NCI-H2107 (cell line): ENCODE measurements around the gene NME7.
"Not testable (repeated sequence)": the region's sequence is repeated elsewhere in the genome, so short reads cannot be mapped to it uniquely, and the experiment has no call there.

Experiments used
- DNase-seq: peaks from one replicate; lab custom pipeline; 2025; lab: John Stamatoyannopoulos, UW

The NME7 gene

DNA sequence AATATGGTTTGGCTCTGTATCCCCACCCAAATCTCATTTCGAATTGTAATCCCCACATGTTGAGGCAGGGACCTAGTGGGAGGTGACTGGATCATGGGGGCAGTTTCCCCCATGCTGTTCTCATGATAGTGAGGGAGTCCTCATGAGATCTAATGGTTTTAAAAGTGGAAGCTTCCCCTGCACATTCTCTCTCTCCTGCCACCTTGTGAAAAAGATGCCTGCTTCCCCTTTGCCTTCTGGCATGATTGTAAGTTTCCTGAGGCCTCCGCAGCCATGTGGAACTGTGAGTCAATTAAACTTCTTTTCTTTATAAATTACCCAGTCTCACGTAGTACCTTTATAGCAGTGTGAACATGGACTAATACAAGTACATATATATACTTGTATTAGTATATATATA is 25.5 kb downstream of the NME7 start:
- DNase-seq: not testable (repeated sequence)

DNA sequence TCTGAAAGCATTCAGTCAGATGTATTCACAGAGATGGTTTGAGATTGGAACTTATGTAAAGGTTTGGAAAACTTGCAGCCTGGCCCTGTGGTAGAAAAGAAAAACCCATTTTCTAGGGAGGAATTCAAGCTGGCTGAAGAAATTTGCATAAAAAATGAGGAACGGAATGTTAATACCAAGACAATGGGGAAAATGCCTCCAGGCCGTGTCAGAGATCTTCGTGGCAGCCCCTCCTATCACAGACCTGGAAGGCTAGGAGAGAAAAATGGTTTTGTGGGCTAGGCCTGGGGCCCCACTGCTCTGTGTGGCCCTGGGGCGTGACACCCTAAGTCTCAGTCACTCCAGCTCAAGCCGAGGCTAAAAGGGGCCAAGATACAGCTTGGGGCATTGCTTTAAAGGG is 26.7 kb downstream of the NME7 start:
- DNase-seq: no peak

DNA sequence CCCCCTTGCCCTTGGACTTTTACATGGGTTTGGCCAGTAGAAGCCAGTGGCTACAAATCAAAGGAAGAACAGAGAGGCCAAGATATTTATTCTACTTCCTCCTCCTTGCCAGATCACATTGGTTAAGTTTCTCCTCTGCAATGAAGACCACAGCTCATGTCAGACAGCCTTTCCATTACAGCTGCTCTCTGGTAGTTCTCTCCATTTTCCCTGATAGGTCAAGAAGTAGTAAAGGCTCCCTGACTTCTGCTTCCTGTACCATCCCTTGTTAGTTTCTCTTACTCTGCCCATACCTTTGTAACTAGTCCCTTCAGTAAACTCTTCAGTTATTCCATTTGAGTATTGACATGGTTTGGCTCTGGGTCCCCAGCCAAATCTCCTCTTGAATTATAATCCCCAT is 27.8 kb downstream of the NME7 start:
- no peak for DNase-seq

DNA sequence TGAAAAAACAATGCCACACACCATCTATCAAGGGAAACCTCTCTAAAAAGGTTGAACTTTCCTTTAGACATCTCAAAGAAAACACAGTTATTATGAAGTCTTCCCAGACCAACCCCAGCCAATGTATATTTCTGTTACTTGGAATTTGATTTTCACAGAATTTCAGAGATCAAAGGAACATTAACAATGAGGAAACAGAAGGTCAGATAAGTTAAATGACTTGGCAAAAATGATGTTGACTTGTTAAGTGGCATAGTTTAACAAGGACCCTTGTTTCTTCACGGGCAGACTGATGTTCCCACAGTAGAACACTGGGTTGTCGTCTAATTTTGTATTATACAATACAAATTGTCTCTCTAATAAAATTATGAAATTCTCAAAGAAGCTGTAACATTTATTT is 29.0 kb downstream of the NME7 start:
- DNase-seq: no peak

DNA sequence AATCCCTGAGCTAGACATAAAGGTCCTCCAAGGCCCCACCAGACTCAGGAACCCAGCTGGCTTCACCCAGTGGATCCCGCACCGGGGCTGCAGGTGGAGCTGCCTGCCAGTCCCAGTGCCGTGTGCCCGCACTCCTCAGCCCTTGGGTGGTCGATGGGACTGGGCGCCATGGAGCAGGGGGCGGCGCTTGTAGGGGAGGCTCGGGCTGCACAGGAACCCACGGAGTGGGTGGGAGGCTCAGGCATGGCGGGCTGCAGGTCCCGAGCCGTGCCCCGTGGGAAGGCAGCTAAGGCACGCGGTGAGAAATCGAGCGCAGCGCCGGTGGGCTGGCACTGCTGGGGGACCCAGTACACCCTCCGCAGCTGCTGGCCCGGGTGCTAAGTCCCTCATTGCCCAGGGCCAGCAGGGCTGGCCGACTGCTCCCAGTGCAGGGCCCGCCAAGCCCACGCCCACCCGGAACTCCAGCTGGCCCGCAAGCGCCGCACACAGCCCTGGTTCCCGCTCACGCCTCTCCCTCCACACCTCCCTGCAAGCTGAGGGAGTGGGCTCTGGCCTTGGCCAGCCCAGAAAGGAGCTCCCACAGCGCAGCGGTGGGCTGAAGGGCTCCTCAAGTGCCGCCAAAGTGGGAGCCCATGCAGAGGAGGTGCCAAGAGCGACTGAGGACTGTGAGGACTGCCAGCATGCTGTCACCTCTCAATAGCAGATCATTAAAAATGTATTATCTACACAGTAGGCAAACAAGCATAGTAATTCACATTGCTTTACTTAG is 30.5 kb downstream of the NME7 start:
- not testable (repeated sequence) for DNase-seq

DNA sequence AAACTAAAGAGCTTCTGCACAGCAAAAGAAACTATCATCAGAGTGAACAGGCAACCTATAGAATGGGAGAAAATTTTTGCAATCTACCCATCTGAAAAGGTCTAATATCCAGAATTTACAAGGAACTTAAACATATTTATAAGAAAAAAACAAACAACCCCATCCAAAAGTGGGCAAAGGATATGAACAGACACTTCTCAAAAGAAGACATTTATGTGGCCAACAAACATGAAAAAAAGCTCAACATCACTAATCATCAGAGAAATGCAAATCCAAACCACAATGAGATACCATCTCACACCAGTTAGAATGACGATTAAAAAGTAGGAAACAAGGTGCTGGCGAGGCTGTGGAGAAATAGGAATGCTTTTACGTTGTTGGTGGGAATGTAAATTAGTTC is 32.9 kb downstream of the NME7 start:
- not testable (repeated sequence) for DNase-seq

DNA sequence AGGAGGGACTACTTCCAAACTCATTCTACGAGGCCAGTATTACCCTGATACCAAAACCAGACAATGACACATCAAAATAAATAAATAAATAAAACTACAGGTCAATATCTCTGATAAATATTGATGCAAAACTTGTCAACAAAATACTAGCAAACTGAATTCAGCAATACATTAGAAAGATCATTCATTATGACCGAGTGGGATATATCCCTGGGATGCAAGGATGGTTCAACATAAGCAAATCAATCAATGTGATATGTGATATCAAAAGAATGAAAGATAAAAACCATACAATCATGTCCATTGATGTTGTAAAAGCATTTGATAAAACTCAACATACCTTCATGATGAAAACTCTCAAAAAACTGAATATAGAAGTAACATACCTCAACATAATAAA is 36.7 kb downstream of the NME7 start:
- DNase-seq: no peak

DNA sequence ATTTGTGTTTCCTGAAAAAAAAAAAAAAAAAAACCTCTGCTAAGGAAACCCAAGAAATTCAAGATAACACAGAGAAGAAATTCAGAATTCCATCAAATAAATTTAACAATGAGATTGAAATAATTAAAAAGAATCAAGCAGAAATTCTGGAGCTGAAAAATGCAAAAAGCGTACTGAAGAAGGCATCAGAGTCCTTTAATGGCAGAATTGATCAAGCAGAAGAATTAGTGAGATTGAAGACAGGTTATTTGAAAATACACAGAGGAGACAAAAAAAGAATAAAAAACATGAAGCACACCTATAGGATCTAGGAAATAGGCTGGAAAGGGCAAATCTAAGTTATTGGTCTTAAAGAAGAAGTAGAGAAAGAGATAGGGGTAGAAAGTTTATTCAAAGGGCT is 38.2 kb downstream of the NME7 start:
- no peak for DNase-seq

DNA sequence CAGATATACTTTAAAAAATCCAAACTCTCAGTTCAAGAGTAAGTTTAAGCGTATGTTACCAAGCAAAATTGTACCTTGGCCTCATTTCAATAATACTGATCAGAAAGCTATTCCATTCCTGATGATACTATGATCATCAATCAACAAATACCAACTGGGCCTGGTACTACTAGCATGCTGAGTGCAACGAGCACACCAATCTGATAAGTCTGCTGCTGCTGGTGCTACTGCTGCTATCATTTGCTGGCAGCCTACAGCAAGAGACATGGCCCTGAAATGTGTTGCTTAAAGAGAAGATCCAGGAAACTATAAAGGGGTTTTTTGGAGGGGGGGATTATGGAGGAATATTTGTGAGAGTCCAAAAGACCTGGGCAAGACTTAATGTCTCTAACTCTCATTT is 39.7 kb downstream of the NME7 start:
- no peak for DNase-seq

DNA sequence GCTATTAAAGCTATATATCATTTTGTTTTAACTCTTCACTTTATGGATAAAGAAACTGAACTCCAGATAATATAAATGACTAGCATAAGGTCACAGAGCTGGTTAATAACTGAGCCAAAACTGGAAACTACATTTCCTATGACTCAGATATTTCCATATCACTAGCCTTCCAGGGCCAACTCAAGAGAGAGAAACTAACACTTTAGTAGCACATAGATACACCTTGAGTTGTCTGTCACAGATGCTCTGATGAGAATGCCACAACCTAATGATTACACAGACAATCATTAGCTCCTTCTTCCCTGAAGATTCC is 40.7 kb downstream of the NME7 start:
- DNase-seq: no peak

DNA sequence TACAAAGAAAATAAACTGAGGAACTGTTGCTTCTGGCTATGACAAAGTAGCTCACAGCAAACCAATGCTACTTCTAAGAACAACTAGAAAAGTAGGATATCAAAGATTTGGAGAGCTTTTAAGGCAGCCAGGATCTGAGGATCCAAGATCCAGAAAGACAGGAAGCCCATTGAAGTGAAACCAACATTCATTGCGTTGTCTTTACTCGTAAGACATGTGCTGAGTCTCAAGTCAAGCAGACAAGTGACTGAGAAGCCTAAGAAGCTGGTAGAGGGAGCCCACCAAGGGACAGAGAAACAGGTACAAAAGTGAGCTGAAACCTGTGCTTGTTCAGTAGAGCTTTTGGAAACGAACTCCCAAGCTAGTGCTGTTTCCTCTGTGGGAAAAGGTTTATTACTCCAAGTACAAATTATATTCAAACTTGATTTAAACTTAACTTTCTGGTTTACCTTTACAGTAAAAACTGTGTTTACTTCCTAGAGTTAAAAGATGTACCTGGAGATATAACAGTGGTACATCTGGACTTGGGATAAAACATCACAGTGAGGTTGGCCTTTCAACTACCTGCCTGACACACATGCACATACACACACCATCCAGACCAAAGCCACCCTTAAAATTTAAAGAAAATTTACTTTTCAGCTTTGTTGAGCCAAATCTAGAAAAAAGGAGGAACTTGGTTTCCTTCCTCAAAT is 41.2 kb downstream of the NME7 start:
- DNase-seq: no peak

DNA sequence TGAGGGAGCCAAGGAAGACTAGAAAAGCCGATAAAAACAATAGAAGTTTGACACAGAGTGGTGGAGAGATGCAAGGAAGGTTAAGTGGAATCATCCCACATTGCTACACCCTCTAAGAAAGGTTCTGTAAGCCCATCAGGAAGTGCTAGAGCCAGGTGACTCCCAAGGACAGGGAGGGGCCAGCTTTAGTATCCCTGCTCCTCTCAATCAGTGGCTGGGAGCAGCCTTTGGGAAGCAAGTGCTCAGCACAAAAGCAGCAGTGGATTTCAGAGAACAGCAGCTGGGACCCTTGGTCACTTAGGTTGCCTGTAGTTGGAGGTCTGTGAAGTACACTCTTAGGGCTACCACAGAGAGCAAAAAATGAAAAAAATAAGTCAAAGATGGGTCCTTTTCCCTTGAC is 42.5 kb downstream of the NME7 start:
- no peak for DNase-seq

DNA sequence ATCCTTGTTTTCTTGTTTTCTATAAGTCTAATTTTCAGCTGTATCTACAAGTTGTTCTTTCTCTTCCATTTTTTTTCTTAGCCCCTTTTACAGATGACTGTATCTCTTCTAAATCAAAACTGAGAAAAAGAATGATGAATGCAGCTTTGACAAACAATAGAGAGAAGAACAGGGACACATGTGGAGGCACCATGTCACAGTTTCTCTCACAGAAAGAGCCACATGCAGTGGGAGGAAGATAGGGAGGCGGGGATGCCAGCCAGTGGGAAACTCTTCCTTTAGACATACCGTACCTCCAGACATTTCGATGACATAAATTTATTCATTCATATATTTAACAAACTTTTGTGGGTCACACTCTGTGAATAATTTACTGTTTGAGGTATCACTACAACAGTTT is 45.5 kb downstream of the NME7 start:
- DNase-seq: no peak

DNA sequence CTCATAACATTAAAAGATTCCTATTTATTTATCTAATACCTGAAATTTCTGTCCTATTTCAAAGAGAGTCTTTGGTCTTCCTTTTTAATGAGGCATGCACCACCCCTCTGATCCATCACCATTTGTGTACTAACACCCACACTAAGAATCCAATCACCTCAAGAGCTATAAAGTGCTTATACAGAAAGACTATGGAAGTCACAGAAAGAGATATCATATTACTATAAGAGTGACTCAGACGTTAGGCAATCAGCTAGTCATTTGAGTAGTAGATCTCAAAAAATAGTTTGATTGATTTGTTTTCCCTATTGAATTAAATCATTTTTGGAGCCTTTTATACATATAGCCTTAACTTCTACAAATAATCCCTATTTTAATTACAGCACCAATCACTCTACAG is 46.1 kb downstream of the NME7 start:
- DNase-seq: no peak

DNA sequence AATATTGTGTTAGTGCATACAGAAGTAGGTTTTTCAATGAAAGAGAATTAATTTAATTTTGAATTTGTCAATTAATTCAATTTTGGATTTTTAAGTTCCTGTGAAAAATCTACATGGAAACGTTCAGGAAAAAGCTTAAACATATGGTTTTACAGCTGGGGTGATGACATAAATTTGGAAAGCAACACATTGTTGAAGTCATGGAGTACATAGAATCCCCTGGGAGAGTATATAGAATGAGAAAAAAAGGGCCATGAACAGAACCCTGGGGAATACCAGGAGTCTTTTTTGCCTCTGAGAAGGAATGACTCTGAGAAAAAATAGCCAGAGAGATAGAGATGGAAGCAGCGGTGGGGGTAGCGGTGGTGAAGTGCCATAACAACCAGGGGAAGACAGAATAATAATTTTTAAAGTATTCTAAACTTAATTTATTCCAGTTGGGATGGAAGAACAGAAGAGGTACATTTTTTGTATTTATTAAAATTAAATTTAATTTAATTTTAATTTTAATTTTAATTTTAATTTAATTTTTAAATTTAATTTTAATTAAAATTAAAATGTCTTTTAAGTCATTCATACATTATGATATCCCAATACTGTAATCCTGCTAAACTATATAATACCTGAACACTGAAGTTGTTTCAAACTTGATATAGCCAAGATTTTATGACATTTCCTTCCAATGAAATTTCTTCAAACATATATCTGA is 48.9 kb downstream of the NME7 start:
- DNase-seq: no peak

DNA sequence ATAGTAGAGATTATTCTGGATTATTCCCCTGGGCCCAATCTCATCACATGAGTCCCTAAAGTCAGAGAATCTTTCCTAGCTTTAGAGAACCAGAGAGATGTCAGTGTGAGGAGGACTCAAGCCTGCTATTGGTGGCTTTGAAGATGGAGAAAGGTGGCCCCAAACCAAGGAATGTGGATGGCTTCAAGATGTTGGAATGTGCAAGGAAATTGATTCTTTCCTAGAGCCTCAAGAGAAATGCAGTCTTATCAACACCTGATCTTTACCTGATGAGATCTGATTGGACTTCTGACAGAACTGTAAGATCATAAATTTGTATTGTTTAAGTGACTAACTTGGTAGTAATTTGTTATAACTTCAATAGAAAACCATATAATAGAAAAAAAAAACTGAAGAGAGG is 51.0 kb downstream of the NME7 start:
- DNase-seq: no peak

DNA sequence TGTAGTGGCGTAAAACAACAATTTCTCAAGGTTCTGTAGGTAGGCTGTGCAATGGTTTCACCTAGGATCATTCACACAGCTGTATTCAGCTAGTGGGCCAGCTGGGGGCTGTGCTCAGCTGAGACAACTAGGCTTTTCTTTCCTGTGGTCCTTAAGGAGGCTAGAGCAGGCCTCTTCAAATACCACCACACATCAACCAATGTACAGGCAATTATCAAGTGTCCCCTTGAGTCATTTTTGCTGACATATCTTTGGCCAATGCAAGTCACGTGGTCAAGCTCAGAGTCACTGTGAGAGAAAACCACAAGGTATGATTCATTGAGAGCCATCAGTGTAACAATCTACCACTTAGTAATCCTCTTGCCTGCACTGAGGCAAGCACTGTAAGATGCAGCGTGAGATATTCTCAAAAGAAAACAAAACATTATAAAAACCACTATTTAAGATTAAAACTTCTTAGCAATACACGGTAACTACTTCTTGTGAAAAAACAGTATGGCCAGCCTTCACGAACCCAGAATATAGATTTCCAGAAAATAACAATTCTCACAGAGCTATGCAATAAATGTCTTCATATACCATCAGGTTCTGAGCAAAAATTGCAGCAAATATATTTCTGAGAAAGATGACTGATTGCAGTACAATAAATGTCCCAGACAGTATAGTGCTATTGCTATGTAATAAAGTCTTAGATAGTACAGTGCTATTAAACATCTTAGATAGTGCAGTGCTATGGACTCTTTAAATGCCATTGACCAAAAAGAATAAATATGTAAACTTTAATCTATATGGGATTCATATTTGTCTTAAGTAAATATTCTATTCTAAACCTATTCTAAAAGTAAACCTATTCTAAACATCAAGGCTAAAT is 55.3 kb downstream of the NME7 start:
- DNase-seq: peak; percentile 28

DNA sequence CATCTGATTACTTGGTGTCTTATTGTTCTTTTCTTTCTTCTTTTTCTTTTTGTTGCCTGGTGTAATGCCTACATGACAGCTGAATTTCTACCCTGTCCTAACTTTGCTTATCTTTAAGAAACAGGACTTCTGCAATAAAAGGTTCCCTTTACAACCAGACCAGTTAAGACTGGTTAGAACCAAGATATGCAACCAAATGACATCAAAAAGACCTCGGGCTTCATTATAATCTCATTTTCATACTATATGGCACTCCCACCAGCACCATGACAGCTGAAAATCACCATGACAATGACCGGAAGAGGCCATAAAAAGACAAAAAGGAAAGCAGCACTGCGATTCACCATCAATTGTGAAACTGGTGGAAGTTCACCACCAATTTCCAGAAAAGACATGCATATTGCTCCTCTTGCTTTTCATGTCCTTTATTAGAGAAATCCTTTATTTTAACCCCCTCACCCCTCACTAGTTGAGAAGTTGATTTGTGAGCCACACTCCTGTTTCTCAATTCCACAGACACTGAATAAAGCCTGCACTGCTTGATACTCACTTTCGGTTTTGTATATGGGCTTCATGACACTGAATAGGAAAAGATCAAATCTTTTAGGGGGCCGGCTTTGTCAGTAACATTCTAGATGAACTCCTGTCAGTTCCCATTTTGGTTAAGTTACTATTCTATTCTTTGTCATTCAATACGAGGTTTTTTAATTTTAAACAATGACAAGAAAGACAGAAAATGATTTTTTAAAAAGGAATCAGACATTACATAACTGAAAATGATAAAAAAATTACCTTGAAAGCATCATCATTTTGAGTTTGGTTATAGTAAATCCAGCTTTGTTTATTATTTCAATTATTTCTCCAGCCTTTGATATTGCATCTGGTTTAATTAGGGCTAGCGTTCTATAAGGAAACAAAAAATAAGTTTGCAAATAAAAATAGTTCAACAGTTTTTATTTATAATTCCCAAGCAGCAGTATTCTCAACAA is 58.1 kb downstream of the NME7 start:
- DNase-seq: no peak

DNA sequence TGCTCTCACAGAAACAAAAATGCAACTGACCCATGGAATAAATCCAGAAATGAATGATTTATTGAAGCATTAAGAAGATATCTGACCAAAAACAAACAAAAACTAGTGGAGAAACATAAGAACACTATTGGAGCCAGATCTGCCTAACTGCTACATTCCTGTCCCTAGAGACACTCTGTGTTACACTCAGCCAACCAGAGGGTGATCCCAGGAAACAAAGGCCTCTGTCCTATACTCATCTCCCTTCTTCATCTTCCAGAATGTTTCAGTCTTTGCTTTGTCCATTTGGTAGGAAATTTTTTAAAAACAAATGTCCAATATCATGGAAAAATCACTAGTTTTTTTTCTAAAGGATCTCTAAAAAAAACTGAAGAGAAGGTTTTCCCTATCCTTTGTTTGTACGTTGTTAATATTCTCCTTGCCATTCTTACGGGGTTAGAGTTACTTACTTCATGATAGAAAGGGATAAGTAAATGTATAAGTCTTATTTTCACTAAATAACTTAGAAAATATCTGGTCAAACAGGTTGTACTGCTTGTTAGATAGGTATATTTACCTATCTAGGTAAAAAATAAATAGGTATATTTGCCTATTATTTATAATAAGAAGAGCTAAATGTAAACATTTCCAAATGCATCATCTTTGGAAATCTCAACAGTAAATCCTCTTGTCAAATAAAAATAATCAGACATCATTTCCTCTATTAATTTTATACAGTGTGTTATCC is 59.1 kb downstream of the NME7 start:
- no peak for DNase-seq

DNA sequence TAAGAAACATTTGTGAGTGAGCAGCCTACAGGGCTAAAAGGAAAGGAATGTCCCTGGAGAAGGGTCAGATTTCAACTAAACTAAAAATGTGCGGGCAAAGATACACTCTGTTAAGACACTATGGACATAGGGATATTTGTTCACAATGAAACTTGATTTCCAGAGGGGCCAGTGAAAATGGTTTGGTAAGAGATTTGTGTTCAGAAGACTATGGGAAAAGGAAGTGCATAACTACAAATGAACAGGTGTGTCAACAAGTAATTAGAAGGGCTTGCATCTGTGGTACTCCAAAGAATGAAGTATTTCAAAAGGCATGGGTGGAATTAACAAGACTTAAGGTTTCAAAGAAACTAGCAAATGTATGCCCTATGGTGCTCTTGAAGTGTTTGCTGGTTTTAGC is 60.4 kb downstream of the NME7 start:
- DNase-seq: no peak

DNA sequence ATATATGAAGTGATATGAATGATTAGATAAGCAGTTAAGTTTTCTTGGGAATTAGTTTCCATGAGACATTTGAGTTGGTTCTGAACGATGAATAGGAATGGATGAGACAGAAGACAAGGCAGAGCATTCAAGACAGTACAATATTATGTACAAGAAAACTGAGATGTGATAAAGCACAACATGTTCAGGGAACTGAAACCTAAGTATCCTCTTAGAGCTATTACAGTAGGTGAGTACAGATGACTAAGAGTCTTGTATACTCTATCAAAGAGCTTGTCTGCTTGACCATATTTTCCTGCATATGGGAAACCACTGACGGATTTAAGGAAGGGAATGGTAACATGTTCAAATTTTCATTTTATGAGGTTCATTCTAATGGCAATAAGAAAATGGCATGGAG is 61.6 kb downstream of the NME7 start:
- DNase-seq: no peak
